HG02571 (cell line): ENCODE measurements around the gene STK16.
A peak's percentile ranks its signal among the peaks of the same experiment; 100 is the strongest.
"Not testable (repeated sequence)": the region's sequence is repeated elsewhere in the genome, so short reads cannot be mapped to it uniquely, and the experiment has no call there.

Source experiments
- ATAC-seq: cut with Tn5 transposase; IDR thresholded peaks from one replicate; pipeline ENCODE4 v1.9.1; 2021; ENCODE audit warnings: mild to moderate bottlenecking, moderate library complexity; ENCODE audit not compliant: unreplicated experiment

Gene STK16

DNA sequence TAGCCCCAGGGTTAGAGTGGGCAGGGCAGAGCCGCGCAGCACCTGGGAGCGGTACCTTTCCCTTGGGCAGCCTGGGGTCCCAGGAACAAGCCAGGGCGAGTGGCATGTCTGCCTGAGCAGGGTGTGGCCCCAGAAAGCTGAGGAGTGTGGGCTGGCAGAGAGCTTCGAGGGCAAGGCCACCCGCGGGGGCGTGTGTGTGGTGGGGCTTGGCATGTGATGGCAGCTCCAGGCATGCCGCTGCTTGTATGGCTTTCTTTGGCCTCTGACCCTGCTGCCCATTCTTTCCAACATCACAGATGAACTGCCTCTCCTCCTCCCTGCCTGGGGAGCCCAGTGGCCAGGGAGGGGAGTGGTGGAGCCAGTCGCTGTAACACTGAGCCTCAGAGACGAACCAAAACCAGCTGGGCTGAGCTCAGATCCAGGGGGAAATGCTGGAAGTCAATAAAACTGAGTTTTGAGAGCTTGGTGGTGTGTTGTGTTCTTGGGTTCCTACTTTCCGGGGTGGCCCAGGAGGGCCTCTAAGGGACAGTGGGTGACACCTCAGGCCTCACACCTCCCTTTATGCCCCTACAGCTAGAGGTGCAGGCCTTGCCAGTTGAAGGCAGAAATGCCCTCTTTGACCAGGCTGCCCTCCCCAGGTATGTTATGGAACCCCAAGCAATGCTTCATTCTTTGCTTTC, 41.3 kb downstream of the STK16 start:
- no peak for ATAC-seq

- ATAC-seq, result not testable (repeated sequence)
Observed at GRCh38 chr2:219287116-219287440, 41.8 kb downstream of the STK16 start.

GRCh38 chr2:219287580-219288265, 42.4 kb downstream of the STK16 start:
- ATAC-seq, result no peak

GRCh38 chr2:219289195-219289536, 43.9 kb downstream of the STK16 start:
- ATAC-seq, result no peak

DNA sequence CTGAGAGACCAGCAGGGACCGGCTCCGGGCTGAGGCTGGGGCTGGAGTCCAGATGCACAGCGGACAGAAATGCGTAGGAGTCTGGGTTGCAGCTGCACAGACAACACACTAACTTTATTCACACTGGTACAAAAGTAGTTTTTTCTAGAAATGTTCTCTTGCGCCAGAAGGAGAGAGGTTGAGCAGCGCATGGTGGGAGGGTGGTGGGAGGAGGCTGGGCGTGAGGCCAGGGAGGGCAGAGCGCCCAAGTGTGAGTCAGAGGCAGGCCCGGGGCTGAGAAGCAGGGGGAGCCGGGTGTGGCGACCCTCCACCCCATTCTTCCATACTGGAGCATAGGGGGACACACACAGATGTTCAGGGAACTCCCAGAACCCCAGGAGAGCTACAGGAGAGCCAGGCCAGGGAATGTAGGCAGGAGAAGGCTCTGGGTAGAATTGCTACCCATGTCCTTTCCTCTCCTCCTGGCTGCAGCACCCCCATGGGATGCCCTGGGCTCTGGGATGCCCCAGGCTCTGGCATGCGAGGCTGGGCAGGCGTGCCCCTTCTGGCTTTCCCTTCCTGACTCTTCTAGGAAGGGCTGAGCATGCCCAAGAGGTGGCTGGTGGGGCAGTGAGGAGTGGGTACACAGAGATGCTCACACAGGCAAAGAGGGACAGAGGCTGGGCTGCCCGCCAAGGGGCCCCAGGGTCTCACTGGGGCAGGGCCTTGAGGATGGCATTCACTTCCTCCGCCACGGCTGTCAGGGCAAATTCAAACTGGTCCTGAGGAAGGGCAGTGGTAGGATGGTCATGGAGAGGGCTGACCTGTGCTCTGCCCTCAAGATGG, 44.5 kb downstream of the STK16 start:
- no peak for ATAC-seq

- no peak for ATAC-seq
Observed at GRCh38 chr2:219290381-219291171, 45.3 kb downstream of the STK16 start.

- ATAC-seq, result no peak
Observed at GRCh38 chr2:219291394-219291793, 46.1 kb downstream of the STK16 start.

DNA sequence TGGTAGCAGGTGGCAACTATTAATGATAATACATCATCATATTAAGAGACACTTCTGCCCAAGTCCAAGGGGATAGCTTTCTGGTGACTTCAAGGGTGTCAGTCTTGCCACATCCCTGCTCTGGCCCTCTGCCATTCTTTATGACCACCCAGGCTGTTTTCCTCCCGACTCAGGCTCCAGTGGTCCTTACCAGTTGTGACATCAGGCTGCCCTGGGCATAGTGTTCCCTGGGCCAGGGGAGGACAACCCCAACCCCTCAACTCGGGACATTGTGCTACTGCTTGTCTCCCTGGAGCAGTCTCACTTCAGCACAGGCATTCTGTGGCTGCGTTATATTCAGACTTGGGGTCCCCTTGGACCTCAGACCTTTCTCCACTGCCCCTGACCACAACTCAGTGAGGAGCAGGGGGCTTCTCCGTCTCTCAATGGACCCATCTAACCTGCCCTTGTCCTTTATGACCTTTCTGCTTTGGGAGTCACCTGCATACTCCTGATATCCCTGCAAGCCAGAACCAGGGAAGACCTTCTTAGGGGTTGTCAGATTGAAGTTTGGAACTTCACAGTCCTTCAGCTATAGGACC, 46.7 kb downstream of the STK16 start:
- ATAC-seq, result no peak

DNA sequence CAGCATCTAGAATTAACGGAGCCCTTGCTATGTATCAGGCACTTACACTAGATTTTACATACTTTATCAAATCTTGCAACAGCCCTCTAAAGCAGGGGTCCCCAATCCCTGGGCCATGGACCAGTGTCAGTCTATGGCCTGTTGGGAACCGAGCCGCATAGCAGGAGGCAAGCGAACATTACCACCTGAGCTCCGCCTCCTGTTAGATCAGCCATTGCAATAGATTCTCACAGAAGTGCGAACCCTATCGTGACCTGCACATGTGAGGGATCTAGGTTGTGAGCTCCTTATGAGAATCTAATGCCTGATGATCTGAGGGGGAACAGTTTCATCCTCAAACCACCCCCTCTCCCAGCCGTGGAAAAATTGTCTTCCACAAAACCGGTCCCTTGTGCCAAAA, 47.3 kb downstream of the STK16 start:
- no peak for ATAC-seq

GRCh38 chr2:219293736-219294231, 48.5 kb downstream of the STK16 start:
- ATAC-seq, result no peak

DNA sequence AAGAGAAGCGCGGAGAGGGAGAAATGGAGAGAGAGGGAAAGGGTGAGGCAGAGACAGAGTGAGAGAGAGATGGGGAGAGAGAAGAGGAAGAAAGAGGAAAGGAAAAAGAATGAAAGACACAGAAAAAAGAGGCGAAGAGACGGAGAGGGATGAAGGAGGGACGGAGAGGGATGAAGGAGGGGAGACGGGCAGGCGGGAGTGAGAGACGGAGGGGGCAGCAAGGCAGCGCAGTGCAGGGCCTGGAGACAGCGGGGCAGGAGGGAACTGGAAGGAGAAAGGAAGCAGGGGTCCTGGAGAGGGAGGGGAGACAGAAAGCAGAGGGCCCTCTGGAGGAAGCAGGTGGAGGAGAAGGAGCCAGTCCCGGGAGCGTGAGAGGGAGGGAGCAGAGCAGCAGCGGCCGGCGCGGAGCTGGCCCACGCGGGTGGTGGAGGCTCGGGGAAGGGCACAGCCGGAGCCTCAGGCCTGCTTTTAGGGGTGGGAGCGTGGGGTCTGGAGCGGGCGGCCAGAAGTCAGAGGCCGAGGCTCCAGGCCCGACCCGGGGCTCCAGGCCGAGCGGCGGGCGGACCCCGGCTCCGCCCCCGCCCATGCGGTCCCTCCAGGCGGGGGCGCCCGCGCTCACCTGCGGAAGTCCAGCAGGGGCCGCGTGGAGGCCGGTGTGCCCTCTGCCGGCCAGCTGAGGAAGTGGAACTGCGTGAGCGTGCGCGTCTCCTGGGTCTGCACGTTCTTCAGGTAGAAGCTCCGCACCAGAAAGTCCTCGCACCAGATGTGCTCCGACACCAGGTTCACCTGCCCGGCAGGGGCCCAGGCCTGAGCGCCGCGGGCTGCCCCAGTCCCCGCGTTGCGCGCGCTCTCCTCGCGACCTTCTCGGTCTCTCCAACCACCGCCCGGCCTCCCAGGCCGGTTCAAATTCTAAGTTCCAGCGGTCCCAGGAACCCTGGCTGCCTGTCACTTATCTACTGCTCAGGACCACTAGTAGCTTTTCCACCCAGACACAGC, 49.4 kb downstream of the STK16 start:
- peak; percentile 85 for ATAC-seq

DNA sequence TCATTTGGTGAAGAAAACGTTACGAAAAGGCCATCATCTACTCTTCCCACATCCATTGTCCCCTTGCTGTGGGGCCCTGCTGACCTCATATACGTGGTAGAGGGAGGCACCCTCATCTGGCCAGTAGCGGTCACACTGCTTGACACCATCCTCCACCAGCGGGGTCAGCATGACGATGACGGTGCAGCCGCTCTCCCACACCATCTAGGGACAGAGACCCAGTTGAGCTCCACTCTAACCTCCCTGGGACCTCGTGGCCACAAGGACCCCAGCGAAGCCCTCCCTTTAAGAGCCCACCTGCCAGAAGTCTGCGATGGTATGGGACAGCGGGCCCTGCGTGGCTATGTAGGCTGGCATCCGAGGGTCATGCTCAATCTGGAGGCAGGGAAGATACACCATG, 50.9 kb downstream of the STK16 start:
- no peak for ATAC-seq

DNA sequence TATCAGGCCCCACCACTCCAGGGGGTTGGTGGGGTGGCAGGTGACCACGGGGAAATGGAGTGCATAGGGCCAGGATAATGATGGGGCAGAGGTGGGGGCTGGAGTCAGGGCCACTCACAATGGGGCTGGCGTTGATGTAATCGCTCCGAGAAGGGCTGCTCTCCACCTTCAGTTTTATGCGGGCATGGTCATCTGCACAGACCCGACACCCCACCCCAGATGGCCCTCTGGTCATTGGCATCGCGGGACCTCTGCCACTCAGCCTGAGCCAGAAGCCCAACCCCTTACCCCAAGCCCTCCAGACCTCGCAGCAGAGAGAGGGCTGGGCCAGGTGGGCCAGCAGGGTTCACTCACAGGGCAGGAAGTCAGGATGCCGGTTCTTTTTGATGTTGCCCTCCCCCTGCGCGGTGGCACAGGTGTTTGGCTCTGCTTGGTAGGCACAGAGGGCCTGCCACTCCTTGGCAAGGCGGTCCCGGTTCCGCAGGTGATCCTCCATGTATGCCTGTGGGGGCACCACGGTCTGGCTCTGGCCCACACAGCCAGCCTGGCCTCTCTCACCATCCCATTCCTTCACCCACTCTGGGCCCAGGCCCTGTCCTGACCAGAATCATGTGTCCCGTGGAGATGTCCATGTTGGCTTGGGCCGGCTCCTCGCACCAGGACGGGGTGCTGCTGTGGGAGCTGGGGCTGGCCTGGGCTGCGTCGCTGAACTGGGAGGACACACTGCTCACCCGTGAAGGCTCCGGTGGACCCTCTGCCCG, 51.5 kb downstream of the STK16 start:
- no peak for ATAC-seq

GRCh38 chr2:219297766-219298456, 52.6 kb downstream of the STK16 start:
- no peak for ATAC-seq

DNA sequence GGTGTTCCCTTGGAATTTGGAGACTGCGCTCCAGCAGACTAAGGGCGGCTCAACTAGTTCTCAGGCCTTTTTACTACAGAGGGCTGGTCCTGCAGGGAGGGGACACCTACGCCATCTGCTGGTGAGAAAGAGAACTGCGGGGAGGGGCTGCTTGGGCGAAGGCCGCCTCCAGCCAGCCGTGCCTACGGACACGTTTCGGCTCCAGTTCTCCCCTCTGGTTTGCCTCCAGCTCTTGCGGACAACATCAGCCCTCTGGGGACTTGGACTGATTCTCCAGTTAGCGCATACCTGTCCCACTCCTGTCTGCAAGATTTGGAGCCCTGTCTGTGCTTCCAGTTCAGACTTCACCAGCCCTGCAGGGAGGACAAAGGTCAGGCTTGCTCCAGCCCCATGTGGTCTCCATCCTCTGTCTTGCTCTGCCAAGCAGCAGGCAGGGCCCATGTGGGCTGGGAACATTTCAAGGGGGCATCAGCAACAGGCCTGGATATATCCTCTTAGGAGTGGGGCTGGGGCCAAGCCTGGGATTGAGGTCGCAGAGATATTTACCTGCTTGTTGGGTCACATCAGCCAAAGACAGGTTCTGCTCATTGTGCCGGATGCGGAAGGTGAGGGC, 53.6 kb downstream of the STK16 start:
- peak; percentile 48 for ATAC-seq

DNA sequence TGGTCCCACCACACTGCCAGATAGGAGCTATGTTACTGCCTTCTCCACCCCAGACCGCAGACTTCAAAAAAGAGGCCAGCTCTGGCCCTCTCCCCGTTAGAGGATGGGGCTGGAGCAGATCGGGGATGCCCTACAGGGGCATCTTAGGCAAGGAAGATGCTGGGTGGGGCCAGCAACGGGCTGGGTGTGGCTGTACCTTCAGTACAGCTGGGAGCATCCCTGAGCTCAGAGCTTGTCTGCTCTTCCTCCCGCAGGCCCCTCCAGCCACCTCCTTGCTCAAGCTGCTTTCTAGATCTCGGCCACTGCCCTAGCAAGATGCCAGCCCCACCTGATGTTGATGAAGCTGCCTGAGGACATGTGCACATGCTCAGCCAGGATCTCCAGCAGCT, 54.1 kb downstream of the STK16 start:
- ATAC-seq, result no peak
